CD4-positive, alpha-beta T cell treated with Interleukin-21 for 1 hour (primary cell): ENCODE results near the gene CCNL2.
"Not testable (repeated sequence)": the region's sequence is repeated elsewhere in the genome, so short reads cannot be mapped to it uniquely, and the experiment has no call there.

Source experiments
- DNase-seq: peaks from one replicate; pipeline ENCODE4 v3.0.0-alpha.2; 2020

The CCNL2 gene

GRCh38 chr1:1432274-1432950 is 33.3 kb upstream of the CCNL2 start:
- no peak for DNase-seq

DNA sequence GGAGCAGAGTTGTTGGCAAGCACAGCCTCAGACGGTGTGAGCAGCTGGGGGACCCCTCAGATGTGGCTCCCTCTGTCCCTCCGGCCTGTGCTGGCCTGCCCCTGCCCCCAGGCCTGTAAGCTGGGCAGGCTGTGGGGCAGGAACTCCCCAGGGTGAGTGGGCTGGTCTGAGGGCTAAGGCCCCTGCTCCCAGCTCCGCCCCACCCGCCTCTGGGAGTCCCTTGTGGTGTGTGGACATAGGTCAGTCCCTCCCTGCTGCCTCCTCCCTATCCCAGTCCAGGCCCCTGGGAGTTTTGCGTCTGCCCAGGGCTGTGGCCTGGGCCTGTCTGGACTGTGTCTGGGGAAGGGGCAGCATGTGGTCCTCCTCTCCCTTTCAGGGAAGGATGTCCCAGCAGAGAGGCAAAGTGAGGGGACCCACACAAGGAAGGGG is 32.7 kb upstream of the CCNL2 start:
- DNase-seq = no peak

GRCh38 chr1:1430992-1431844 is 32.1 kb upstream of the CCNL2 start:
- no peak for DNase-seq

GRCh38 chr1:1430114-1430982 is 31.2 kb upstream of the CCNL2 start:
- no peak for DNase-seq

DNA sequence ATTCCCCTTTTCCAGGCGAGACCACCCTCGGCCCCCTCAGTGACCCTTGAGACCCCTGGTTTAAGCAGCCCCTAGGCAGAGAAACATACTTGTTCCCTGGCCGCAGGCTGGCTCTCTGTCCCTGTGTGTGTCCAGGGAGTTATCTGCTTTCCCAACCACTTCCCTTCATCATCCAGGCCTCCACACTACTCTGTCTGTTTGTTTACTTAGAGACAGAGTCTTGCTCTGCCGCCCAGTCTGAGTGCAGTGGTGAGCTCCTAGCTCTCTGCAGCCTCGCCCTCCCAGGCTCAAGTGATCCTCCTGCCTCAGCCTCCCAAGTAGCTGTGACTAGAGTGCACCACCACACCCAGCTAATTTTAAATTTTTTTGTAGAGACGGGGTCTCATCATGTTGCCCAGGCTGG is 30.5 kb upstream of the CCNL2 start:
- DNase-seq = no peak

GRCh38 chr1:1428967-1429366 is 29.8 kb upstream of the CCNL2 start:
- DNase-seq = not testable (repeated sequence)

GRCh38 chr1:1428174-1428573 is 29.0 kb upstream of the CCNL2 start:
- no peak for DNase-seq

GRCh38 chr1:1427820-1428148 is 28.6 kb upstream of the CCNL2 start:
- DNase-seq = no peak

- DNase-seq = no peak
Observed at GRCh38 chr1:1427106-1427819, 28.1 kb upstream of the CCNL2 start.

DNA sequence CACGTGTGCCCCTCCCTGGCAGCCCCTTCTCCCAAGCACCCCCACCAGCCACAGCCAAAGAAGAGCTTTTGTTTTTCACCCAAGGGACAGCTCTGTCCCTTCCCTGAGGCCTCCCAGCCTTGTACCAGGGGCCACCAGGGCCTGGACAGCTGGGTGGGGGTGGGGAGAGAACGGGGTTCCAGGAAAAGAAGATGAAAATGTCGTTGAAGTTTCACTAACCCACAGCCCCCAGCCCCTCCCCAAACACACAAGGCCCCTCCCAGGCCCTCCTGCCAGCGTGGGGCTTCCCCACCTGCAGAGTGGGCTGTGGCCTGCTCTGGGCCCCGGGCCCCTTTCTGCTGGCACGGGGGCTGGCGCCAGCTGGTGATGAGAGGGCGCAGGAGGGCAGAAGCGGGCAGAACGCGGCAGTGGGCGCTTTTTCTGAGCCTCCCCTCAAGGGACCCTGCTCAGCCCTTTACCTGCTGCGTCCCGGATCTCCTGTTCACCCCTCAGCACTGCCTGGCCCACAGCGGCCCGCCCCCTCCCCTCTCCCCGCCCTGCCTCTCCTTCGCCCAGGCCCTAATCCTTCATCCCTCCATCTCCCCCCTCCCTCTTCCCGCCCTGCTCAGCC is 27.5 kb upstream of the CCNL2 start:
- DNase-seq = no peak

- DNase-seq = no peak
Observed at GRCh38 chr1:1425753-1426495, 26.8 kb upstream of the CCNL2 start.

DNA sequence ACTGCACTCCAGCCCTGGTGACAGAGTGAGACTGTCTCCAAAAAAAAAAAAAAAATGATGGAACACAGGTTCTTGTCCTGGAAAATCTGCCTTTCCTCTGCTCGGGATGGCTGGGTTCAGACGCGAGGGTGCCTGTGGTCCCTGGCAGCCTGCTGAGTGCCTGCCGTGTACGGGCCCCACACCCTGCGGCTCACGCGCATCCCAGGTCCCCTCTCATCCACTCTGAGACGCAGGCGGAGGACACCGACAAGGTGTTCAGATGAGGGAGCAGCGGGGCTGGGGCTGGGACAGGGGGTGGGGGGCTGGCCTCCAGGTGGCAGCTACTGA is 26.3 kb upstream of the CCNL2 start:
- DNase-seq = no peak

GRCh38 chr1:1424707-1425106 is 25.6 kb upstream of the CCNL2 start:
- DNase-seq = no peak

DNA sequence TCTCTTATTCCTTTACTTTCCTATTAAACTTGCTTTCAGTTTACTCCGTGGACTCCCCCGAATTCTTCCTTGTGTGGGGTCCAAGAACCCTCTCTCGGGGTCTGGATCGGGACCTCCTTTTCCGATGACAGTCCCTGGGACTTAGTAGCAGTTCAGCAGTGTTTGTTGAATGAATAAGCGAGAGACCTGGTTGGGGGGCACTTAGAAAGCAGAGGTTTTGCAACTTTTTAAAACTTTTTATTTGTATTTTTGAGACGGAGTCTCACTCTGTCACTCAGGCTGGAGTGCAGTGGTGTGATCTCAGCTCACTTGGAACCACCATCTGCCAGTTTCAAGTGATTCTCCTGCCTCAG is 24.1 kb upstream of the CCNL2 start:
- no peak for DNase-seq

- no peak for DNase-seq
Observed at GRCh38 chr1:1422465-1423244, 23.5 kb upstream of the CCNL2 start.

DNA sequence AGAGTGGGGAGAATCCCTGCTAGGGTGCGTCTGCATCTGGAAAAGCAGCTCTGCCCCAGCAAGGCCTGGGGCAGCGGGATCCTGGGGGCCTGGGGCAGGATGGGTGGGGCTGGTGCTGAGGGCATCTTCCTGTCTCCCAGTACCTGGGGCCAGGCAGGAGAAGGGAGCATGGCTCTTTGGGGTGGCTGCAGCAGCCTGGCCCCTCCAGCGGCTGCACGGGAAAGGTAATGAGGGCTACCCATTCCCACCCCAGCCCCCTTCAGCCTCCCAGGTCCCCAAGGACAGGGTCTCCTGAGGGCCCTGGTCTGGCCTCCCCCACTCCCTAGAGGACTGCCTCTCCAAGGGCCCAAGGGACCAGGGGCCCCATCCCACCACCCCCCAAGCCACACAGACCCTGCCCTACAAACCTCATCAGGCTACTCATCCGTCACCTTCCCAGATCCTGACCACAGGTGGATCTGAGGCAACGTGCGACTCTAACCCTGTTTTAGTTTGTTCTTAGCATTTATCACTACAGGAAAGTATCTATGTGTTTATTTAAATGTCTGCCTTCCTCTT is 22.9 kb upstream of the CCNL2 start:
- no peak for DNase-seq

DNA sequence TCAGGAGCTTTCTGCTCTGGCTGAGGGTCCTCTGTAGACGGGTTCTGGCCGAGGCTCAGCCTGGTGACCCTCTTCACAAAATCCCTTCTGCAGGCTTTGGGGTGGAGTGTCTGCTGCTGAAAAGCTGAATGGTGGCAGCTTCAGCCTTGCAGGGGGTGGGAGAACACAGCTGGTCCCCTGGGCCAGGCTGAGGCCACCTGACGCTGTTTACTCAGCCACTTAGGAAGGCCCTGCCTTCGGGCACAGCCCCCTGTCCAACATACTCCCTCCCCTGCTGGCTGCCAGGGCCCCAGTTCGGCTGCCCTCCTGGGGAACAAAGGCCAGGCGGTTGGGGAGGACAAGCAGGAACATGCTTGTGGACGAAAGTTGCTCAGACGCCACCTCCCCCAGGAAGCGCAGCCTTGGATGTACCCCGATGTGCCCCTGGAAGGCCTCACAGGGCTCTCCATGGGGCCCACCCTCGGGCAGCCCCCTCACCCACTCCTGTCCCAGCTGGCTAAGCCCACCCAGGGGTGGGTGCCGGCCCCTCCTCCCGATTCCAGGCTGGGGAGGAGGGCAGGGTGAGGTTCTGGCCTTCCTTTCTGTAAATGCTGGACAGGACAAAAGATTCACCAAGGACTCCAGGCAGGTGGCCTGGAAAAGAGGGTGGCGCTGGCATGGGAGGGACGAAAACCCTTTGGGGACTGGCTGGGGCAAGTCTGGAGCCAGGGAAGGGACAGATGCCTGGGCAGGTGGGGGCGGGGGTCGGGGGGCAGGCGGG is 22.2 kb upstream of the CCNL2 start, which contains the start of gene ANKRD65:
ANKRD65 (minus strand) TSS at position 130 of the 760 bp plus-strand sequence. CDS start 271 bp downstream, outside the sequence.
- DNase-seq = no peak

DNA sequence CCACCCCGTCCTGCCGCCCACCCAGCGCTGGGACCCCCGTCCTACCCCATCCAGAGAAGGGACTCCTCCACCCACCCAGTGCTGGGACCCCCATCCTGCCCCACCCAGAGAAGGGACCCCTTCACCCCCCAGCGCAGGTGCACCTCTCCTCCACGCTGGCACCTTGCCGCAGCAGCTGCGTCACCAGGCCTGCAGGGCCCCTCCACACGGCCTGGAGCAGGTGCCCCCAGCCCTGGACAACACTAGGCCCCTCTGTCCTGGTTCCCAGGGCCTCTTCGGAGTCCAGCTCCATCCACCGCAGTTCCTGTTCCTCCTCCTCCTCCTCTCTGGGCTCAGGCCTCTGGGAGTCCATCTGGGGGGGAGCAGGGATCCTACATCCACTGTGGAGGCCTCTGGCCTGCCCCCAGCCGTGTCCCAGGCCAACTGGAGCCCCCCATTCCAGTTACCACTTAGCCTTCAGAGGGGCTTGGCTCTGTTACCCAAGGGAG is 21.6 kb upstream of the CCNL2 start:
- no peak for DNase-seq

DNA sequence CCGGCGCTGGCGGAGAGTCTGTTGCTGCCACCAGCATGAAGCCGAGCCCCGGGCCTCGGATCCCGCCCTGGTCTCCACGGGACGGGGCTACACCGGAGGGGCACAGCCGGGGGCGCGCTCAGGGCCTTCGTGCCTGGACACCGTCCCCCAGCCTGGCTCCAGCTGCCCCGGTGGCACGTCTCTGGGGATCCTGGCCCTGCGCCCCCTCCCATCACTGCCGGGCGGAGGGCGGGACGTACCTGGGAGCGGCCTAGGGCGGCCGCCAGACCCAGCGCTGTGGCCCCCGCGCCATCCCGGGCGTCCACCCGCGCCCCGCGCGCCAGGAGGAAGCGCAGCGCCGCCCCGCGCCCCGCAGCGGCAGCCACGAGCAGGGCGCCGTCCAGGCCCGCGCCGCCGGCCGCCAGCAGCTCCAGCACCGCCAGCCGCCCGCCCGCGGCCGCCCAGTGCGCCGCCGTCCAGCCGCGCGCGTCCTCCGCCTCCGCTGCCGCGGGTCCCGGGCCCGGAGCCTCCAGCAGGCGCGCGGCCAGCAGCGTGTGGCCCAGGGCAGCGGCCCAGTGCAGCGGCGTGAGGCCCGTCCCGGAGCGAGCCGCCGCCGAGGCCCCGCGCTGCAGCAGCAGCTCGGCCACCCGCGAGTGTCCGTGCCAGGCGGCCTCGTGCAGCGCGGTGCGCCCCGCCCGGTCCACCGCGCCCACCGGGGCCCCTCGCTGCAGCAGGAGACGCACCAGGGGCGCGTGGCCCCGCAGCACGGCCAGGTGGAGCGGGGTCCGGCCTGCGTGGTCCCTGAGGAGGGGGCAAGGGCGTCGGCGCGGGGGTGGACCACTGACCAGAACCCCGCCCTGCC is 20.9 kb upstream of the CCNL2 start:
- no peak for DNase-seq
